GM12878 (cell line): ENCODE measurements around the gene AKAP13. TPM values are rescaled to one million over a fixed set of nuclear protein-coding genes. Genes with fewer than 3 reads are reported as not detected.
A peak's percentile ranks its signal among the peaks of the same experiment; 100 is the strongest.

Experiments used
- CHD2 ChIP-seq: IDR thresholded peaks from 2 replicates; pipeline ENCODE4 v1.6.1; 2011; ENCODE audit warnings: low read depth, low read length, improper control_type of control experiment, borderline replicate concordance
- PAX8 ChIP-seq: fragments of 450-650 bp; IDR thresholded peaks from 2 replicates; pipeline ENCODE4 v1.6.1; 2017; ENCODE audit warnings: mild to moderate bottlenecking, moderate library complexity
- POLR2AphosphoS2 ChIP-seq: IDR thresholded peaks from 2 replicates; pipeline ENCODE4 v1.6.1; 2011; ENCODE audit warnings: low read depth, mild to moderate bottlenecking, low read length, improper control_type of control experiment, moderate library complexity
- POLR2AphosphoS5 ChIP-seq: IDR thresholded peaks from 2 replicates; pipeline ENCODE4 v1.6.1; 2011; ENCODE audit warnings: mild to moderate bottlenecking, low read length, inconsistent platforms
- PRDM15 ChIP-seq: fragments of 450-650 bp; formaldehyde crosslinking; IDR thresholded peaks from 2 replicates; pipeline ENCODE4 v1.4.0; 2020; ENCODE audit warnings: mild to moderate bottlenecking, moderate library complexity
- USF2 ChIP-seq: IDR thresholded peaks from 2 replicates; pipeline ENCODE4 v1.6.1; 2011; ENCODE audit warnings: low read depth, low read length, improper control_type of control experiment, borderline replicate concordance
- ZZZ3 ChIP-seq: IDR thresholded peaks from 2 replicates; pipeline ENCODE4 v1.6.1; 2011; ENCODE audit warnings: low read depth; ENCODE audit not compliant: control insufficient read depth, insufficient read length
- polyA plus RNA-seq, 11 experiments: library from polyadenylated mRNA; depleted of rRNA in 4 of 11; unstranded in 6 of 11; stranded (reverse) in 5 of 11; fragments of >200 nt; fragmentation: Nextera tagmentation in 4 of 11; fragmentation: Illumina TruSeq in 1 of 11; extraction: Ambion mirVana in 4 of 11; extraction: Trizol in 1 of 11; gene quantifications; 1 replicate in 1 of 11; 2 replicates in 10 of 11; pipeline versions ENCODE4 v1.2.1 to v1.2.3, GENCODE V29; 2011 to 2016; ENCODE audit warnings: inconsistent platforms in 2 of 11, missing spikeins in 2 of 11, low read depth in 1 of 11
- total RNA-seq, 4 experiments: library from RNA; depleted of rRNA in 3 of 4; stranded (reverse); fragments of >200 nt in 3 of 4; fragmentation: Illumina TruSeq in 1 of 4; extraction: Trizol in 1 of 4; gene quantifications; 2 replicates each; pipeline versions ENCODE4 v1.2.1 to v1.2.3, GENCODE V29; 2013 to 2021

The AKAP13 gene
- total and polyA plus RNA-seq, 10 of the 15 experiments (the other 5 are each of a cell fraction or from before 2014, with no cell fraction given), result 14.4 to 74.9 (median 55.1) TPM

GRCh38 chr15:85583923-85584390 lies 203.6 kb downstream of the AKAP13 start (continued):
- no peak for TF ChIP-seq USF2
- peak; percentile 44; the same call in 1 of the 2 replicates for TF ChIP-seq CHD2
- TF ChIP-seq POLR2AphosphoS2, result no peak
- no peak for TF ChIP-seq PRDM15 (CRISPR knock-in tag)
- peak; percentile 68; the same call in 1 of the 2 replicates for TF ChIP-seq POLR2AphosphoS5
- peak; percentile 100 for TF ChIP-seq PAX8
- TF ChIP-seq ZZZ3, result no peak
